Measurements from ENCODE around the gene PDE4B.
"Not testable (repeated sequence)": the region's sequence is repeated elsewhere in the genome, so short reads cannot be mapped to it uniquely, and the experiment has no call there.

PDE4B gene

DNA sequence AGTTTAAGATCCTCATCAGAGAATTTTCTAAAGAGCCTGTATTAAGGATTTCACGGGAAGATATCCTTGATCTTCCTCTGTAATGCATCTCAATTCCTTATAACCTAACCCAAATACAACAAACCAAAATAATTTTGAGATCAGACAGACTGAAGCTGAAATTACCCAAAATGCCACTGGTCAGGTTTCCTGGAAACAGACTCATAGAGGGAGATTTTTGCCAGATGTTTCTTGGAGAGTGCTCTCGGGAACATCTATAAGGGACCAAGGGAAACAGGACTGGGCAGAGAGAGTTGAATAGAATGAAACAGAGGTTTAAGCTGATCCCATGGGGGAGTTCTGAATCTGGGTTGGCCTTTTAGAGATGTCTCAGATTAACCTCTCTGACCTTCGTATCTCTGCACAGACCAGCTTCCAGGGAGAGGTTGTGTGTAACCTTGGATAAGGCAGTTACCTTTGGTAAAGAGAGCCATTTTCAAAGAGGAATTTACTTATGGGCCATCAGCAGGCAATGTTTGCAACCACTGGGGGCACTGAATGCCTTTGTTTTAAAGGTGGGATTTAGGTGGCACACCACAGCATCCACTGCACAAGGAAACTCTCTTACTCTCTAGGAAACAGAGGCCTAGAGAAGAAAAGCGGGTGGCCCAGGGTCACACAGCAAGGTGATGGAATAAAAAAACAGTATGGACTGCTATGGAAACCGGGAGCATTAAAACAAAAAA lies 610.5 kb downstream of the PDE4B start:
- DNase-seq, result no peak

DNA sequence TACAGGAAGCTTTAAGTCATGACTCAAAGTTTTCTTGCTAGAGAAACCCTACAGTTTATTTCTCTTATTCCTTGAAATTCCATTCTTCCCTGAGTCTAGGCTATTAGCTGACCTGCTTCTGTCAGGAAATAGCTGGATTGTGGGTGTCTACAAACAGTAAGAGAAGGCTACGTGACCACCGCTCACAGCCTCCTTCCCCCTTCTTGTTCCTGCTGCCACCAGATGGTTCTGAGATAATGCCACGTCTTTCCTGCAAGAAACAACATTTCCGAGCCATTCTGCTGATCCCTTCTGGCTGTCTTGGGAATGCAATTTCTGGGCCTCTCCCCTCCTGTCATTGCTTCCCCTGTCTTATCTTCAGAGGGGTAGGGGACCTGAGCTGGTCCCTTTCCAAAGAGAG lies 612.4 kb downstream of the PDE4B start:
- DNase-seq, result no peak

DNA sequence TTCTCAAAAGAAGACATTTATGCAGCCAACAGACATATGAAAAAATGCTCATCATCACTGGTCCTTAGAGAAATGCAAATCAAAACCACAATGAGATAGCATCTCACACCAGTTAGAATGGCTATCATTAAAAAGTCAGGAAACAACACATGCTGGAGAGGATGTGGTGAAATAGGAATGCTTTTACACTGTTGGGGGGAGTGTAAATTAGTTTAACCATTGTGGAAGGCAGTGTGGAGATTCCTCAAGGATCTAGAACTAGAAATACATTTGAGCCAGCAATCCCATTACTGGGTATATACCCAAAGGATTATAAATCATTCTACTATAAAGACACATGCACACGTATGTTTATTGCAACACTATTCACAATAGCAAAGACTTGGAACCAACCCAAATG lies 618.8 kb downstream of the PDE4B start:
- not testable (repeated sequence) for DNase-seq

DNA sequence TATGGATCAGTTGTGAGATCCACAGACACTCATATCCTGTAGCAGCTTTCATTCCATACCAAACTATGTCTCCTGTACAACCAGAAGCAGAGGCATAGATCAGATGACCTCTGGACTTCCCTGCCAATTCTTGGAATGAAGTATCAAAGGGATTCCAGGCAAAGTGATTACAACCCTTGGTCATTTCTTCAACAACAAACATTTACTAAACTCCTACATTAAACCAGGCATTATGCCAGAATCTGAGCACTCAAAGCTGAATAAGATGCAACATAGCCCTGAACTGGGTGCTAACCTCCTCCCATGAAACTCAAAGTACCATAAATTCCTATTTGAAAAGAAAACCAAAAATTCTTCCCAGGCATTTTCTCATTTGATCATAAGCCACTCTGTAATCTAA lies 620.0 kb downstream of the PDE4B start:
- DNase-seq, result no peak

DNA sequence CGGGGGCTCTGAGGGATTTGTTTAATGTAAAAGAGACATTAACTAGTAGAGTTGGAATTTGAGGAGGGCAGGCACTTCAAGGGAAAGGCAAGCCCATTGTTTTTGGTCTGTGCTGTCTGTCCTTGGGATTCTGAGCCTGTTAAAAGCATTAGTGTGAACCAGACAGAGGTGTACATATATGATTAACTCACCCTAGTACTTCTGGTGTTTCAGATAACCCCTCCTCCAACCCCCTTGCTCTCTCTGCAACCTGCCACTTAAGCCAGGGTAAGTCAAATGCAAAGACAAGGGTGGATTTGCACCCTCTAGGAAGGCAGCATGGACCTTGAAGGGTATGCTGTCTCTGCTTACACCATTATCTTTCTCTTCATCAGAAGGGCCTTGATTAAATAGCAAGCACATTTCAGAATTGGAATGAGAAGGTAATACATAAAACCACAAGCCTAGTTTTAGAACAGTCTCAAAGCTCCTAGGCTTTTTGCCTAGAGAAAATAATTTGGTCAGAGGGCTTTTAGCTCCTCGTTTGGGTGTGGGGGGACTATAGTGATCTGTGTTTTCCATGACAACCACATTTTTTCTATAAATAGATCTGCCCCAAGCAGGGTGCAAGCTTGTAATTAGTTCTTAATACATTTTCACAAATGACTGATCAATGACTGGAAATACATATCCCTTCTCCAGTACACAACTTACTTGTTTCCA lies 620.6 kb downstream of the PDE4B start:
- no peak for DNase-seq

DNA sequence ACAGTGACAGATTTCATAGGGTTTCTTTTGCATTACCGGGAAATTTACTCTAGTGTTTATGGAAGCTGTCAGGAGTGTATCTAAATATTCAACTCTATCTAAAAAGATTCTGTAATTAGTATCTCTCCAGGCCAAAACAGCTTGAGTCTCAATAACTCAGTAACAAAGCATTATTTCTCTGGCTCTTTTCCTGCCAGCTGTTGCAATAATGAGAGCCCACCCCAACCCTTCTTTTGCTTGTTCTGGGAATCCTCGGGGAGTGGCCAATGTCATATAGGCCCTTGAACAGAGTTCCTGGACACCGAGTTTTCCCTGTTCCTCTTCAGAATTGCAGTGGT lies 621.1 kb downstream of the PDE4B start:
- no peak for DNase-seq

DNA sequence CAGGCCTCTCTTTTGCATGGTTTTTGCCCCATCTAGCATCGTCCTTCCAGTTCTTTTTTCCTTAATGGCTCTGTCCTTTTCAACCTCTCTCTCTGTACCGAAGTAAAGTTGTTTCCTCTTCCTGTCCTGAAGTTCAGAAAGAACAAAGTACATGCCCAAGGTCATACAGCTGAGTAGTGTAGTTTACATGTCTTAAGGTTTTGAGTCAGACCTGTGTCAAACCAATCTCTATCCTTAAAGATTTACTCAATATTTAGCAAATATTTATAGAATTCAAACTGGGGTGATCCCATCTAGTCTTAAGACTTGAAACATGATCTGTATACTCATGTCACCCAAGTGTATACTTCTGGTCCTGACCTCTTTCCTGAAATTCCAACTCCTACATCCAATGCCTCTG lies 622.6 kb downstream of the PDE4B start:
- no peak for DNase-seq

DNA sequence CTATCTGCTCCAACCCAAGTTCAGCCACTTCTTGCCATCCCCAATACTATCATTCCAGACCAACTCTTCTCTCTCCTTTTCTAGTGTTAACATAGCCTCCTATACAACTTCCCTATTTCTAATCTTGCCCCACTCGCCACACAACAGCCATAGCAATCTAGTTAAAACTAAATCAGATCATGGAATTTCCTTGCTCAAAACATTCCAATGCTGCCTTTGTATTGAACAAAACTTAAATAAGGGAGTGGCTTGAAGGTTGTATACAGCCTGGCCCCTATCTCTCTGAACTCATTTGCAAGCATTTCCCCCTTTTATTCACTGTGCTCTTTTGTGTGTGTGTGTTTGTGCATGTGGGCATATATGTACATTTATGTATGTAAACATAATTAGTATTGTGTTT lies 623.2 kb downstream of the PDE4B start:
- no peak for DNase-seq

DNA sequence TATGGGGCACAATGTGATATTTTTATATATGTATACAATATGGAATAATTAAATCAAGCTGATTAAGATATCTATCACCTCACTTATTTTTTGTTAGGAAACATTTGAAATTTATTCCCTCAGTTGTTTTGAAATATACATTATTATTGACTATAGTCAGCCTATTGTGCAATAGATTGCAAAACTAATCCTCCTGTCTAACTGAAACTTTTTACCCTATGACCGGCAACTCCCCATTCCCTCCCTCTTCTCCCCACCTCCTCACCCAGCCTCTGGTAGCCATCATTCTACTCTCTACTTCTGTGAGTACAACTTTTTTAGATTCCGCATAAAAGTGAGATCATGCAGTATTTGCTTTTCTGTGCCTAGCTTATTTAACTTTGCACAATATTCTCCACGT lies 623.6 kb downstream of the PDE4B start:
- no peak for DNase-seq

DNA sequence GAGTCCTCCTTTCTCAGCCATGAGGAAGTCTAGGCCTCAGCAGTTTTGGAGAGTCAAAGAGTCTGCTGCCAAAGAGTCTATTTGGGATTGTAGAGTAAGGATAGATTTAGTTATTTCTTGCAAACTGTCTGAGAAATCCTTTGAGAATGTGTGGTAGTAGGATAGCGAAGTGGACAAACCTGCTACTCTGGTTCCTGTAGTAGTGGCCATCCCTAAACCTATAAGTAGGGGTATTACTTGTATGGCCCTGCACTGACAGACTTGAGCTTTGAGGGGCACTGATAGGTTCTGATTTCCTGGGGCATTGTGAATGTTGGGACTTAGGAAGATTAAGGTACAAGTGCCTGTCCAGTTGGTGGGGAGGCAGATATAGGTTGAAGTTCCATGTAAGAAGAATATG lies 625.3 kb downstream of the PDE4B start:
- DNase-seq, result no peak

DNA sequence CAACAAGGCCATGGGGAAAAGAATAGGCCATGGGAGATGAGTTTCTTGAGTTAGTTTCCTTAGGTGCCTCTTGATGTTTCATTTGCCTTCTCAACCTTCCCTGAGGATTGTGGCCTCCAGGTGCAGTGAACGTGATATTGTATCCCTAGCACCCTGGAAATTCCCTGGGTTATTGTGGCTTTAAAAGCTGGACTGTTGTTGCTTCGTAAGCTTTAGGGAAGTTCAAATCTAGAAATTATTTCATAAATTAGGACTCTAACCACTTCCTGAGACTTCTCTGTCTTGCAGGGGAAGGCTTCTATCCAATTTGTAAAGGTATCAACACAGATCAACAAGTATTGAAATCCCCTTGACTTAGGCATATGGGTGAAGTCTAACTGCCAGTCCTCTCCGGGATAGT lies 627.5 kb downstream of the PDE4B start:
- not testable (repeated sequence) for DNase-seq

DNA sequence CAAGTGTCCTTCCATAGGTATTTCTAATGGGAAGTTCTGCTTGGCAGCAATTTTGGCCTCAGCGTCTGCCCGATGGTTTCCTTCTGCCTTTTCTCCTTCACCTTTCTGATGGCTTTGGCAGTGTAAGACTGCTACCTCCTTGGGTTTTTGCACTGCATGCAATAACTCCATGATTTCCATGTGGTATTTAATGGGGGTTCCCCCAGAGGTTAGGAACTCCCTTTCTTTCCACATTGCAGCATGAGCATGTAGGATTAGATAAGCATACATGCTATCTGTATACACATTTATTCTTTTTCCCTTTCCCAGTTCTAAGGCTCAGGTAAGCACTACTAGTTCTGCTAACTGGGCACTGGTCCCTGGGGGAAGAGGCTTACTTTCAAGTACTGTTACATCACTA lies 628.2 kb downstream of the PDE4B start:
- not testable (repeated sequence) for DNase-seq

DNA sequence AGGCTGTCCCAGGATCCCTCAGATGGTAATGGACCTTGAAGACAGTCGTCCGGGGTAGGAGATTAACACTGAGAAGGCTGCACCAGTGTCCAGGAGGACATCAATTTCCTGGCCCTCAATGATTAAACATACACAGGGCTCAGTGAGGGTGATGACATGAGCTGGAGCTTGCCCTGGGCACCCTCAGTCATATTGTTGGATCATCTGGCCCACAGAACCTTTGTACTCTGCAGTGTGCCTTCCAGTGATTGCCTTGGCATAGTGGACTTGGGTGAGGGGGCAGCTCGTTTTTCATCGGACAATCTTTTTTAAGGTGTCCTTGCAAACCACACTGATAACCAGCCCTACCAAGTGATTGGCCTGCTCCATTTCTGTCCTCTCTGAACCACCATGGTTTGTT lies 630.1 kb downstream of the PDE4B start:
- DNase-seq, result no peak
